HG03521 (cell line): ENCODE results near the gene VAX1.

Experiments used
- ATAC-seq: cut with Tn5 transposase; IDR thresholded peaks from one replicate; pipeline ENCODE4 v1.9.1; 2021; ENCODE audit warnings: mild to moderate bottlenecking, moderate library complexity; ENCODE audit not compliant: unreplicated experiment

VAX1 gene

DNA sequence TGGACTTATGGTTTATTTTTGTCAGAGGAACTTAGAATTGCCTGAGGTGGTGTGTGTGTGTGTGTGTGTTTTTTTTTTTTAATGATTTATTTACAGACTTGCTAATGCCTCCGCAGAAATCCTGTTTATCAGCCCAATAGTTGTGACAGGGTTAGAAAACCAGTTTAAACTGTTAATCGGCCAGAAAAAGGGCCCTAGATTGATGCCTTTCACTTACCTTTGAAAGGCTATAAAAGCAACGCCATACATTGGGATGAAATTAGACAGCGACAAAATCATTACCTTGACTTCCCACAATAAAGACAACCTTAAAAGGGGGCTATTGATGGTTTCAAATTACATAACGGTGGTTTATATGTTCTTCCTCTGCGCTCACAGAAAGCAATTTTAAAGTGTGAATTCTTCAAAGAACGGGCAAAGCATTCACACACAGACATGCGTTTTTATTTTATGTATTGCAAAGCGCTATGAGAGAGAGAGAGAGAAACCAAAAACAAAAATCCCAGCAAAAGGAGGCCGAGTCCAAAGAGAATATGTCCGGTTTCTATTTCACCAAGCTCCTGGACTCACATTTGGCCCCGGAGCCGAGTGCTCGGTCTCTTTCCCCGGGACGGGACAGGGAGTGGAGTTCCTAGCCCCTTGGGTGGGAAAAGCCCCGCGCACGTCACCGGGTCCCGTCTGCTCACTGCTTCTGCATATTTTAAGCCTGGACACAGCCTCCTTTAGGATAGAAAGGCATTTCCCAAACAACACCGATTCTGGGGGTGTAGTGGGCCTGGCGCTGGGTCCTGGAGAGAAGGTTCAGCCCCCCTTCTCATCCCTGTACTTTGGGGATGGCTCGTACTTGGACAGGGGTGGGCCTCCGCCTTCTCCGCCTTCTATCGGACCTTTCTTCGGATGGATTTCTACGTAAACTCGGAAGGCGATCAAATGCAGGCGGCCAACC is 26.8 kb upstream of the VAX1 start:
- no peak for ATAC-seq

DNA sequence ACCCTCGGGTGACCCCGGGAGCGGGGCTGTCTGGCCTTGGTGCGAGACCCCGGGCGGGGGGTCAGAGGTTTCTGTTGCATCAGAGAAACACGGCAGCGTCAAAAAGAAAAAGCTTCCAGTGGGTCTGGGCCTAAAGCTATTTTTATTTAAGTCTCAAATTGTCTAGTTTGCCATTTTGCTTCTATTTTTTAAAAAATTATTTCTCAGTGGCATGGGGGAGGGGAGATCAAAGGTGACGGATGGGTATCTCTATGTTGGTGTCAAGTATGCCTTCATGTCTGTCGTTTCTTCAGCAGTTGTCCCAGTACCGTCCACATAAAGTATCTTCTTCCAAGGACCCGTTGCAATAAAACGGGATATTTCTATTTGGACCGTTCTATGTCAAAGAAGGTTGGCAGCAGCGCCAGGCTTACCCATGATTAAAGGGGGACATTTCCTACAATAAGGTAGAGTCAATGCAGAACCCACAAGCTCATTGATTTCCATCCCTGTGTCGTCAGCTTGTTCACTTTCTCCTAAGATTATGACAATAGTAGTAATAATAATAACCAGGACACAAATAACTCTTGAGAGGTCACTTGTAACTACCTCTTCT is 26.0 kb upstream of the VAX1 start:
- ATAC-seq, result no peak

DNA sequence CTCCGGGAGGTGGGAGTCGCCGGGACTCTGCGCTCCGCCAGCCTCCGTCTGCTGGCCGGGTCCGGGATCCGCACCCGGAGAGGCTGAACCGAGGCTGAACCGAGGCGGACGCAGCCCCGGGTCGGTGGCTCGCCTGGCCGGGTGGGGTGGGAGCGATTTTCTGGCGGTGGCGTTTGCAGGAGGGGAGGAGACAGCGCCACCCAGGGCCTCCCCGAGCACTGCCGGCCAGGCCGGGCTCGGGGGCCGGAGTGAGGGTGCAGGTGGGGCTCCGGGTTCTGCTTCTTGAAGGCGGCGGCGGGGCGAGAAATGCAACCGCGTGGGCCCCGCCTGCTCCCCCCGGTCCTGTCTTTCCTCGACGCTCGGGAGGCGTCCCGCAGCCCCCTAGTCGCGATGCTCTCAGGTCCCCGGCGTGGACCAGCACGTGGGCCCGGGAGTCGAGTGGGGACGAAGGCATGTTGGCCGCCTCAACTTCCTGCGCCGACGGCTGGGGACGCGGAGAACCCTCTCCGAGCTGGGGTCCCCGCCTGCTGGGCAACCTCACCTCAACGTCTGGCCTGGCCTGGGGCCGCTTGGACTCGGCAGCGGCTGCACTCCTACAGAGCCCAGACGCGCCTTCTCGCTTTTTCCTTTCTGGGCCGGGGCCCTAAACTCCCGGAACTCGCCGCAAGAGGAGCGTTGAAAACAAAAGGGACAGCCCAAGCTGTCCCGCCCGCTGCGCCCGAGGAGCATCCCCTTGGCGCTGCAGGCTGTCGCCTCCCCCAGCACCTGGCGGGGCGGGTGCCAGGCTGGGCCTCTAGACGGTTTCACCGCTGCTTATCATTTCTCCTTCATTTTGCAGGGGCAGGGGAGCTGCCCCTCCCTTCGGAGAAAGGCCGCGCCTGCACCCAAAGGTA is 25.2 kb upstream of the VAX1 start:
- no peak for ATAC-seq

DNA sequence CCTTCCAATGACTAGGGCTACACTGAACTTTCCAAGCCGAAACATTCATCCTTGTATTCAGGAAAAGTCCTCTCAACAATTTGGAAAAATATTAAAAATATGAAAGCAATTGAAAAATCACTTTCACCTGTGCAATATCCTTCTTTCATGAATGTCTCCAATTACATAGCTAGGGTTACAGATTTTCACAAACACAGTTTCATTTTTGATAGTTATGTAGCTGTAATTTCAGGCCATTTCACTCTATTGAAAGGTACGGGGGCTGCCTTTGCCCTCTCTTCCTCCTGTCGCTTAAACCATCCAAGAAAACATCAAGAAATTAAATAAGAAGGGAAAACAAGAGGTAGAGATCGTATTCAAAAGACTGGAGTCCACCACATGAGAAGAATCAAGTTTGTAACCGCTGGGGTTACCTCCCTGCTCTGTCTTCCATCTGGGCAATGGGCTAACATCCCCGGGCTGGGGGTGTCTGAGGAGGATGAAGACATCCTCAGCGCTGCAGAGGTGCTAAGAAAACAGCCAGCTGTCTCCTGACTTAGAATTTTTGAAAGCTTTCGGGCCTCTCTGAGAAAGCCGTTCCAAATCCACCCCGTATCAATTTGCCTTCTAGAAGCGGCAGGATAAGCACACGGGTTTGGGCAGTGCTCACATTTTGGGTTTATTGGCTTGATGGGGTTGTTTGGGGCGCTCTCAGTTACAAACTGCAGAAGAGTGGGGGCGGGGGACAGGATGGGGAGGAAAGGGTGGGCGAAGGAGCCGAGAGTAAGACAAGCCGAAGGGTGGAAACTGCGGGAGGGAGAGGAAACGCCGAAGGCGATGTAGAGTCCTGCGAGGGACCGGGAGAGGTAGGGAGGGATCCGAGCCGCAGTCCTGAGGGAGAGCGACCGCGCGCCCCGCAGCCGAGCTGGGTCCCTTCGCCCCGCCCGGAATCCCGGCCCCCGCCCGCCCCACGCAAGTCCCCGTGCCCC is 24.3 kb upstream of the VAX1 start:
- ATAC-seq, result no peak

DNA sequence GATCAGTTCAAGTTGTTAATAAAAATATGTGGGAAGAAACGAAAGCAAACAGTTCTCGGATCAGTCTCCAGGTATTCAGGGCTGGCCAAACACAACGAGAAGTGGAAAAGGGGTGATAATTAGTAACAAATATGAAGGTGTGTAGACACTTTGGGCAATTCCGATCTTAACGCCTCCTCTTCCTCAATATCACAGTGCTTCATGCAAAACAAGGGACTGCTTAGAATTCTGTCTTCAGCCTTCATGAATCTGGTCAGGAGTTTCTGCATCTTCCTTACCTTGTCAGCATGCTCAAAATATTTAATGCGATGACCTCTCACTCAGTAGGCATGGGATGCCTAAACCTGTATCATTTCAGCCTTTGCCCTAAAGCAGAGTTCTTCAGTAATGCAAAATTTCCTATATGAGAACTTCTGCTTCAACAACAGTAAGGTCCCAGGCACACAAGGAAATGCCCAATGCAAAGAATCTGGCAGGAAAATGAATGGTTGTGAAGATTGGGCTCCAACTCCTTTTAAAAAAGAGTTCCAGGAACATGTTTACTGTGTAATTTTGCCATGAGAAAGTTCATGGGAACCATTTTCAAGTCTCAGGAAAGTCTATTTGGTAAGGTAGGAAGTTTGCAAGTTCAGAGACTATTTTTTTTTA is 23.4 kb upstream of the VAX1 start:
- ATAC-seq, result no peak

DNA sequence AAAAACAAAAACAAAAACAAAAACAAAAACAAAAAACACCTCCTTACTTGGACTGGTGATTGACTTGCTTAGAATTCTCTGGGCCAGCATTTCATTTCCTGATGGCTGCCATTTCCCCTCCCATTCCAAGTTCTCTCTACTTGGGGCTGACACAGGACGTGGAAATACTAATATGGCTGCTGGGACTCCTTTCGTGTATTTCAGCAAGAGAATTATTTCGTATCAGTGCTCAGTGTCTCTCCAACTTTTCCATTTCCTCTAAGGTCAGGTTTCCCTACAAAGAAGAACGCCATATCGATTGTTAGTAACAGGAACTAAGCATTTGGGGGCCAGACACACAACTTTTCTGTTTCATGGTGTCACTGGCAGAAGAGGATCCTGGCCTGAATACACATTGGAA is 22.5 kb upstream of the VAX1 start:
- ATAC-seq, result no peak

DNA sequence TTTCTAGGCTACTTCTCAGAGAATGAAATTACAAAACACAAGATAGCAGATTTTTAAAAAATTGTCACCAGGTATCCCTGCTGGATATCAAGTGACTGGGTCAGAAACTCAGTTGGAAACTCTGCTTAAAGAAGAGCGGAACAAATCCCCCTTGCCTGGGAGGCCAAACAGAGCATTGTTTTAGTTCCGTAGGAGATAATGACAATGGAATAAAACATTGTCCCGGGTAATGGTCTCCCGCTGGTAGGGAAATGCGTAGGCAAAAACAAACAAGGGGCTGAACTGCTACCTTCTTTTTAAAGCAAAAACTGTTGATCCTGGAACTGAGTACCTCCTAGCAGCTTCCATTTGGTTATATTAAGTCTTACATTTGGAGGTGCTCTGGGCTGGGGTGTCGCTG is 21.3 kb upstream of the VAX1 start:
- no peak for ATAC-seq

DNA sequence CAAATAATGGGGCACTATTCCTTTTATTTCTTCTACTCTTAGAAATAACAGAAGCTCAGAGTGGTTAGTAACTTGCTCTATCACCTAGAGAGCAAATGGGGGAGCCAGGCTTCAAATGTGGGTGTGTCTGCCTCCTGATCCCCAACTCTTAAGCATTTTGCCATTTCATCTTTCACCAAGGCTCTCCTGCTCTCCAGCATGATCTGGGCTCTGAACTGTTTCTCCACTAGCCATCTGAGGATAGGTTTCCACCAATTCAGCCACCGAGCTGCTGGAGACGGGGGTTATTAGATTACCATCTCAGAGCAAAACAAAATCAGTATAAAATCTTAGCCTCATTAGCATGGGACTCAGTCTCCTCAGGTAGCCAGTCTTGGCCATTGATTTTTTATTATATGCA is 20.2 kb upstream of the VAX1 start:
- ATAC-seq, result no peak

DNA sequence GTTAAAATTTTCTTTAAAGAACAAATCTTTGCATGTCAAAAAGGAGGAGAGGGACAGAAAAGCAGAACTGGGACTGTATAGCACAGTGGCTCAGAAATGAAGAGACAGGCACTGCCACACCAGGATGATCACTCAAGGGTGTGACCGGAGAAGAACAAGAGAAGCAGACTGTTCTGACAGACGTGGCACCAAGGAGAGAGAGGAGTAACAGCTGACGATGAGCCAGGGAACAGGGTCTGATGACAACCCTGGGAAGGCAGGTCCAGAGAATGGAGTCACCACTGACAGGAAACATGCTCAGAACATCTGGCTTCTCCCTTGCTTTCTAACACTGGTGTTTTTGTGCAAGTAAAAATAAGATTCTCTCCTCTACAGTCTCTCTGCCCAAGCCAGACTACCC is 14.6 kb upstream of the VAX1 start:
- no peak for ATAC-seq

DNA sequence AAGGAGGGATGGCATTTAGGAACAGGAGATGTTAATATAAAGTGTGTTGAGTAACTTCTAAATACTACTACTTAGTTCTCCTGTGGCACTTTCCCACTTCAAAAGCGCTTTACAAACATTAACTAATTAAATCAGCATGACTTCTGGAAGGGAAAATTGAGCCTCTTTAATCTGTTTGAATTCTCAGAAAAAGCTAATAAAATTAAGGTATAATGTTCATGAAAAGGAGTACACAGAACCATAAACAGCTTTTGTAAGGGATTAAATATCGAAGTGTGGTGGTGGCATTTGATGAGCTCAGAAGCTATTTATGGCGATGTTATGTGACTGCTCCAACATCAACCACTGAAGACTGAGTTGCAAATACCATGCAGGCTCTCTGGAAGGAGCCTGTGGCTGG is 10.2 kb upstream of the VAX1 start:
- no peak for ATAC-seq

DNA sequence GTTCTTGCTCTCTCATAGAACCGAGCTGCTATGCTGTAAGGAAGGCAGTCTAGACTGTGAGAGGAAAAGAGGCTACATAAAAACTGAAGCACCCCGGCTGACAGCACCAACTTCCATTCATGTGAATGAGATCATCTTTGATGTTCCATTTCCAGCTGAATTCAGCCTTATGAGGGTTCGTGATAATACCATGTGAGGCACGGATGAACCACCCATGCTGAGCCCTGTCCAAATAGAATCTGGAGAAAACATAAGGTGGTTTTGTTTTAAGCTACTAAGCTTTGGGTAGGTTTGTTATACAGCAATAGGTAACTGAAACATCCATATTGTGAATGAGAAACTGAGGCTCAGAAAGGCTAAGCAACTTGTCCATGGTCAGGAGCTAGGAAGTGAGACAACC is 6.9 kb upstream of the VAX1 start:
- no peak for ATAC-seq

DNA sequence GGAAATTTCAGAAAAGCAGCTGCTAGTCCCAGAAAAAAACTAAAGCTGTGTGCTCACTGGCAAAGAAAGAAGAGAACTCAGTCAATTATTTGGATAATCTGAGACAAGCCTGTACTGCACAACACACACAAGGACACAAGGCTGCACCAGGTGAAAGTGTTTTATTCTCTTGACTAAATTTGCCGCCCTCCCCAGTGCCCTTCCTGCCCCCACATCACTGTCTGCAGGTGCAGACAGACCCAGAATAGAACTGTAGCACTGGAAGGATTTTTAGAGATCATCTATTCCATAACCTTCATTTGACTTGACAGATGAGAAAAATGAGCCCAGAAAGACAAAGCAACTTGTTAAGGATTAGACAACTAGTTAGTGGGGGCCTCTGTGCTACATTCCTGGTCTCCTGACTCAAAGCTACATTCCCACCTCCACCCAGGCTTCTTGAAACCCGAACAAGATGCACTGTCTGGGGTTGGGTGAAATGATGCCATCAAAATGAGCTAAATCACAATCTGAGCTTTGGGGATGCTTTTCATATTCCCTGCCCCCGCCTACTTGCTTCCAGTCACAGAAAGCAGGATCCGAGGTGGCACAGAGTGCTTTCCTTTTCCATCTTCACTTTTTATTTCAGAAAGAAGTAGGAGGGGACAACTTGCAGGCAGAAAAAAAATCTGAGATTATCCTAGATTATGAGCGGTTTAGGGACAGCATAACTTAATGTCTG is 5.2 kb upstream of the VAX1 start:
- ATAC-seq, result no peak

DNA sequence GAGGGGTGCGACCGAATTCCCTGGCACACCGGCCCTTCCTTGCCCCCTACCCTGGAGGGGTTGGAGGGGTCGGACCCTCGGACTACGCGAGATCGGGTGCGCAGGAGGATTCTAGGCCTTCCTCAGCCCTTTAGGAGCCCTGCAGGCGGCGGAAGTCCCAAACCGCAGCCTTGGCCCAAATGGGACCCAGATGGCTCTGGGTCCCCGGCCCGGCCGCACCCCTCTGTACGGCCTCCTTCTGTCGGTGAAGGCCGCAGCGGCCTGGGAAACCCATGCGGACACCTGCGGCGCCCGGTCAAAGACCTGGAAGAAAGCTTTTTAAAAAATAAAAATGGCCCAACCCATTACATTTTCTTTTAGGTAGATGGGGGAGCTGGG is 2.4 kb upstream of the VAX1 start:
- ATAC-seq, result no peak

DNA sequence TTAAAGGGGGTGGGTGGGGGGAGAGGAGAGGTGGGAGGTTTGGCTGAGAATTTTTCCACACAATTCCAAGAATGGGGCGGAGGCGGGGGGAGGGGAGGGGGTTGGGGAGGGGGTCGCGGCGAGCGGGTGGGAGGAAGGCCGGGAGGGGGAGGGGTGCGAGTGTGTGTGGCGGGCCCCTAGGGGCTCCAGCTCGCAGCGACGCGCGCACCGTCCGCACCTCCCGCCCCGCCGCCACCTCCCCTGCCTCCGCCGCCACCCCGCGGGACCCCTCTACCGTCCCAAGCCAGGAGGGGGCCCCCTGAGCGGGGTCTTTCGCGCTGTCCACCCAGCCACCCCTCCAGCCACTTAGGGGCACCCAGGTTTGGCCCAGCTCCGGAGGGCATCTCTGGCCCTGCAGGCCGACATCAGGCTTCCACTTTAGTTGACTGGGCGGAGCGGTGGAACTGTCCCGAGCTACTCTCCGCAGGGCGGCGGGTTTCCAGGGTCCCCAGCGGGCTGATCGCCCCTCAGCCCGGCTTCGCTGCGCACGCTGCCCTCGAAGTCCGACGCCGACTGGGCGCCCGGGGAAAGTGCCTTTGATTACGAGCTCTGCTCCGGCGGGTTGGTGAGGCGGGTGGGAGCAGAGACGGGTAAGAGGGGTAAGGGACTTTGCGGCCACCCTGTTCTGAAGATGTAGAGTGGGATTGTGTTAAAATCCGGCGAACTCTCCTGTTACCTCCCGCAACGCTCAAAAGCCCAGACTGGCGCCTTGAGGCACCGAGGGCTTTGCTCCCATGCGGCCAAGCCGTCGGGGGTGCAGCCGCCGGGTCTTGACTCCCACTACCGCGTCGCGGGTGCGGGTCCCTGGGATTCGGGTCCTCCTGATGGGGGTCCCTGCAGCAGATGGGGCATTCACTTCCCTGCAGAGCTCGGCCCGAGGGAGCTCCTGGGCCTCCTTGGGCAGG is 1.8 kb upstream of the VAX1 start:
- ATAC-seq, result no peak

DNA sequence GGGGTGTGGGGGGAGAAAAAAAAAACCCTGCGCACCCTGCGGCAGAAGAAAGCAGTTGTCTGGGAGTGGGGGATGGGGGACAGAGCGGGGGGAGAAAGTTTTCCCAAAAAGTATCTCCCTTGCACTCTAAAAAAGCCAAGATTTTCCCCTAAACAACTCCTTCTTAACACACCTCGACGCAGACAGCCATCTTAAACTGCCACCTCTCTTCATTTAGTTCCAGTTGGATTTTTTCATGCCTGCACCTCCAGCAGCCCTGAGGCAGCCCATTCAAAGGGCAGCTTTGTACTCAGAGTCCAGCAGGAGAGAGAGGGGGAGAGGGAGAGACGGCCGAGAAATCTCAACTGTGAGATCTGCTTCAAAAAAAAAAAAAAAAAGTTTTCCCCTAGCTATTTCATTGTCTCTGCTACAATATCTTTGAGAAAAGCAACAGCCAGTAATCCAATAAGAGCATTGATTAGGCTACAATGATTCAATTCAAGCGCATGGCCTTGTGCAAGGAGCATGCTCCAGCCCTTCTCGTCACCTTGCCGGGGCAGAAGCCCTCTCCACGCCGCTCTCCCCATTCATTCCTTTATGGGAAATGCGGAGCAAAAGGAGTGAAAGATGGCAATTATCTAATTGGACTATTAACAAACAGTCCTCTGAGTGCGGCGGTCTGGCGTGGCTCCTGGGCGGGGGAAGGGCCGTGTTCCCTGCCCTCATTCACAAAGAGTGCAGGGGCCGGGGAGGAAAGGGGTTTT is 939 bp upstream of the VAX1 start:
- no peak for ATAC-seq

DNA sequence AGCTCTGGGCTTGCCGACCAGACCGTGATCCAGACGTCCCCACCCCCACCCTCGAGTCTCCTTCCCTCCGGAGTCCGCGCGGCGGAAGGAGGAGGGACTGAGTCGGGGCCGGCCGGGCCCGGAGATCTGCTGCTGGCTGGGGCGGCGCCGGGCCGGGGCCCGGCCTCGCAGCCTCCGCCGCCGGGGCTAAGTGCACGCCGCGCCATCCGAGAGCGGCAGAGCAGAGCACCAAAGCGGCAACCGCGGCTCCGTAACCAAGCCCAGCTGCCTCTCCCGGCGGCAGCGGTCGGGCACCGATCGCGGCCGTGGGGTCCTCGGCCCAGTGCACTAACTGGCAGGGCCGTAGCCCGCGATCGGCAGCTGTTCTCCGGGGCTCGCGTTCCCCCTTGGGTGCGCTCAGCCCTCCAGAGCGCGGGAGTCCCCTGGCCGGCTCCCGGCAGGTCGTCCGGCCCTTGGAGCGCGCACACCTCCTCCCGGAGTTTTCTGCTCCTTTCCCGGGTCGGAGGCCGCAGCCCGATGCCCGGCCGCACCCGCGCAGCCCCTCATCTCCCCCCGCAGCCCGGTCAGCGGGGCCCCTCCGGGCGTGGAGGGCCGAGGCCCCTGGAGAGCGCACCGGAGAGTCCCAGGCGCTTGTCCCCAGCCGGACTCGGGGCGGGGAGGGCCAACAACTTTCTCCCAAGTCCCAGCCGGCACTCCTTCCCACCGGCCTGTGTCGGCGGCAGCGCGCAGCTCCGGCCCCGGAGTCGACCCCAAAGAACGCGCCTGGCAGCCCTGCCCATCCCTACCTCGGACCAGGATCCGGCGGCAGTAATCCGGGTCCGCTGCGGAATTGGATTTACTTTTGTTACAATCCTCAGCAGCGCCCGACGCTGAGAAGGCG is 799 bp downstream of the VAX1 start:
- no peak for ATAC-seq
